RWPE1 (cell line): ENCODE results near the gene PPOX.

Experiments
- CTCF ChIA-PET: fragments of 350-600 bp; sonication (Branson Sonifier 250); formaldehyde crosslinking; extraction: SDS; loops from one replicate; lab custom pipeline; 2021; lab: Yijun Ruan, JAX
- POLR2A ChIA-PET: fragments of 400-600 bp; formaldehyde crosslinking; extraction: SDS; loops from one replicate; lab custom pipeline; 2020; ENCODE audit warnings: antibody characterized with exemption; ENCODE audit not compliant: low non-redundant PET; lab: Yijun Ruan, JAX
- DNase-seq: peaks from one replicate; pipeline ENCODE4 v3.0.0; 2012; ENCODE audit warnings: low spot score
- H3K27ac ChIP-seq: fragments of 450-650 bp; 2 replicates; pipeline ENCODE4 v1.5.1; 2017
- CTCF ChIP-seq: fragments of 450-650 bp; conservative IDR thresholded peaks from 2 replicates; pipeline ENCODE4 v1.5.1; 2017; ENCODE audit warnings: low read depth, mild to moderate bottlenecking

The PPOX gene

GRCh38 chr1:161177112-161177935, 11.1 kb downstream of the PPOX start, which contains the start of gene B4GALT3:
TSS of gene B4GALT3 (minus strand) at chr1:161177507. CDS start at chr1:161176060, 1,447 bp downstream.
- peak; percentile 94 for DNase-seq
- H3K27ac ChIP-seq: peak within 1 kb of the TSS; percentile 74
- POLR2A ChIA-PET: no interaction called here
- CTCF ChIA-PET: interaction anchor here (1.0 kb wide), 1 partner anchor 19 kb away, joined by 3 read pairs; no protein-coding TSS in a partner anchor
- no peak for TF ChIP-seq CTCF

GRCh38 chr1:161177936-161178244, 11.7 kb downstream of the PPOX start:
- POLR2A ChIA-PET: no interaction called here
- H3K27ac ChIP-seq: peak overlapping the region; percentile 74
- CTCF ChIA-PET: no interaction called here
- no peak for DNase-seq
- no peak for TF ChIP-seq CTCF

GRCh38 chr1:161179698-161180097, 13.5 kb downstream of the PPOX start:
- DNase-seq: no peak
- ChIA-PET CTCF (no interaction called here), POLR2A (no interaction called here)
- no peak overlapping the region for H3K27ac ChIP-seq
- TF ChIP-seq CTCF: no peak

GRCh38 chr1:161180639-161181038, 14.4 kb downstream of the PPOX start:
- ChIA-PET CTCF (interaction anchor here (0.6 to 0.7 kb wide), 2 partner anchors 10 to 198 kb away, joined by 3 read pairs; no protein-coding TSS in a partner anchor), POLR2A (no interaction called here)
- H3K27ac ChIP-seq: no peak overlapping the region
- no peak for DNase-seq
- no peak; the same call in 1 of the 2 replicates for TF ChIP-seq CTCF

- TF ChIP-seq CTCF: no peak
- H3K27ac ChIP-seq: peak overlapping the region; percentile 88
- CTCF ChIA-PET: interaction anchor here (0.6 kb wide), 1 partner anchor 116 kb away, joined by 4 read pairs; no protein-coding TSS in a partner anchor
- peak; percentile 62 for DNase-seq
- POLR2A ChIA-PET: interaction anchor here (0.7 kb wide), 1 partner anchor 20 kb away, joined by 3 read pairs; no protein-coding TSS in a partner anchor
These were observed 16.0 kb downstream of the PPOX start for GRCh38 chr1:161182214-161182613.

GRCh38 chr1:161185282-161185682, 19.1 kb downstream of the PPOX start:
- no peak for TF ChIP-seq CTCF
- CTCF ChIA-PET: no interaction called here
- H3K27ac ChIP-seq: no peak overlapping the region
- no peak for DNase-seq
- POLR2A ChIA-PET: no interaction called here
